Cerebellar nuclear complex (tissue), 1 donor: ENCODE measurements around the gene MAP4K2.

Experiments used
- DNase-seq, 2 experiments: peaks; one replicate each; lab custom pipeline; 2025; lab: John Stamatoyannopoulos, UW

The MAP4K2 gene

GRCh38 chr11:64791781-64792291, 11.2 kb downstream of the MAP4K2 start:
- DNase-seq = no peak

DNA sequence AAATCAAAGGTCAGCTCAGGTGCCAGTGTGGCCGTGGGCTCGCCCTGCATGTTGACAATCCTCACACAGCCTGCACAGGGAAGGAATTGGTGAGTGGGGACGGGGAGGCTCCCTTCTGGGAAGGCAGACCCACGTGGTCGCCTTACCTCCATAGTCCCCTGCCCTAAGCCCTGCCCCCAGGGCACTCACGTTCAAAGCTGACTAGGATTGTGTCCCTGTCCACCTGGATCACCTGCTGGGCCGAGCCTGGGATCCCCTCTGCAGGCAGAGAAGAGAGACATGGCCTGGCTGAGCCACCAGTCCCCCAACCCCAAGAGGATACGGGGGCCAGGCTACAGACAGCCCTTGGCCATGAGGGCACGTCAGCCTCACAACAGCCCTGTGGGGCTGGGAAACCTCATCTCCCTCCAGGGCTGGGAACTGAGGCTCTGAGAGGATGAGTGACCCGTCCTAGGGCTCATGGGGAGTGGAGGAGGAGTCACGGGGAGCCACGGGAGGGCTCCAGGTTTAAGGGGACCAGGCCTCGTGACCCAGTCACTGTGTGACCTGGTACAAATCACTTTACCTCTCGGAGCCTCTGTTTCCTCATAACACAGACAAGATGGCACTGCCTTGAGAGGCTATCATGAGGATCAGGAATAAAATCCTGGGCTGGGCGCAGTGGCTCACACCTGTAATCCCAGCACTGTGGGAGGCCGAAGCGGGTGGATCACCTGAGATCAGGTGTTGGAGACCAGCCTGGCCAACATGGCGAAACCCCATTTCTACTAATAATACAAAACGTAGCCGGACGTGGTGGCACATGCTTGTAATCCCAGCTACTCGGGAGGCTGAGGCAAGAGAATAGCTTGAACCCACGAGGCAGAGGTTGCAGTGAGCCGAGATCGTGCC, 12.6 kb downstream of the MAP4K2 start:
- no peak for DNase-seq

- DNase-seq = no peak
These were observed 13.4 kb downstream of the MAP4K2 start for GRCh38 chr11:64789331-64790204.

GRCh38 chr11:64788321-64789215, 14.4 kb downstream of the MAP4K2 start:
- no peak for DNase-seq

GRCh38 chr11:64787526-64788320, 15.3 kb downstream of the MAP4K2 start:
- DNase-seq = no peak

DNA sequence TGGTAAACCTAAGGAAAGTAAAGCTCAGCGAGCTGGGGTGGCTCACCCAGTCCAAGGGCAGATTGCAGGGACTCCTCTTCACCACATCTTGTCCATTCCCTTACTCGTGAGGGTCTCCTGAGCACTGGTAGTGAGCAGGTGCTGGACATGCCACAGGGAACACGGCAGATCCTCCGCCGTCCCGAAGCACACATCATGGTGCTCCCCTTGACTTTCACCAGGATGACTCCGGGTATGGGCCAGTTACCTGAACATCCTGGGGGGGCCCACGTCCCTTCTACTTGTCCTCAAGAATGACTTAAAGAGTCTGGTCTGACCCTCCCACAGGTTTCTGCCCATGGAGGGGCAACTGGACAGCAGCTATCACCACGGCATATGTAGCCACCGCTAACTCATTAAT, 16.7 kb downstream of the MAP4K2 start:
- no peak for DNase-seq

DNA sequence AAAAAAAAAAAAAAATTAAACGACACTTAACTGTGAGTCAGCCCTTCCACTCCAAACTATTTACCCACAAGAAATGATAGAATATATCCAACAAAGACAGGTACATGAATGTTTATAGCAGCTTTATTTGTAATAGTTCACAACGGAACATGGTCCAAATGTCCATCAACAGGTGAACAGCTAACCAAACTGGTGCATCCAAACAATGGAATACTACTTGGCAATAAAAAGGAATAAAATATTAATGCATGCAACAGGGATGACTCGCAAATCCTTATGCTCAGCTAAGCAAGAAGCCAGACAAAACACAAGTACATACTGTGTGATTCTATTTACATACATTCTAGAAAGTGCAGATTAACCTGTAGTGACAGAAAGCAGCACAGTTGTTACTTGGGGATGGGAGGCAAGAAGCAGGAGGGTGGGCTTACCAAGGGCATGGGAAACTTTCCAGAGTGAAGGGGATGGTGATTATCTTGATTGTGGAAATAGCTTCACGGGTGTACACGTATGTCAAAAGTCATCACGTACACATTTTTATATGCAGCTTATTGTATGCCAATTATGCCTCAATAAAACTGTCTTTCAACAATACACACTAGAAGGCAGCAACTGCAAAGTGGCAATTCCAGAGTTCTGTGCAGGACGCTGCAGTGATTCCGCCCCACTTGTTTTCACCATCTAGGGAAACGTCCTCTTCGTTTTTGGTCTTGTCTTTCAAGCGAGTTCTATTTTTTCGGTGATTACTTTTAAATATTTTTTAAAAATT, 18.0 kb downstream of the MAP4K2 start:
- no peak for DNase-seq

DNA sequence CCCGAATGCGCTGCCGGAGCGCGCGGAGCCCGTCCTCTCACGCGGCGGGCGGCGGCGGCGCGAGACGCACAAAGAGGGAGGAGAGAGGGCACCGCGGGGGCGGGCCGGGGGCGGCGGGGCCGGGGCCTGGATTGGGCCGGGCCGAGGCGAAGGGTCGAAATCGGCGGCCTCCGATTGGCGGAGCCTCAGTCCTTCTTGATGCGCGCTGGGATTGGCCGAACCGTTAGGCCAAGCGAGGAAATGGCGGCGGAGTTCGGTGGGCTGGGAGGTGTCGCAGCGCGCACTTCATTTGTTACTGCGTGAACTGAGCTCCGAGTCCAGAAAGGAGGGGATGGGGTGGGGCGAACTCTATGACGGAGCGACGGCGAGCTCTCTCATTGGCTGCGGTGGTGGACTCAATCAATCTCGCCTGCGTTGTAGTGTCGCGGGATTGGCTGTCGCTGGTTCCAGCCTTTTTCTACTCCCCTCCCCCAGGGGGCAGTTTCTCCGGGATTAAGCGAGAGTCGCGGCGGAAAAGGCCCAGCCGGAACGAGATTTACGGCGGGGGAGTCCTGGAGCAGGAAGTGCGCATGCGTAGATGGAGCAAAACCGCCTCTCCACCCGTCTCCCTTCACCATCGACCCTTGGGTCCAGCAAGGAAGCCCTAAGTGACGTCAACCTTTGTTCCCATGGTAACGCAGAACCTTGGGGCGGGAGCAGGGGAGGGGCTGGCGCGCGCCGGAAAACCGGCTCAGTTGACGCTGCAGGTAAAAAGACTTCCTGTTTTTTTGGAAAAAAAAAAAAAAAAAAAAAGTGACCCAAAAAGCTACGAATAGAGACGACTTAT, 24.3 kb downstream of the MAP4K2 start, which contains the start of gene SF1:
SF1 (minus strand) TSS at position 70 of the 826 bp plus-strand sequence. CDS start 150 bp downstream, outside the sequence.
- DNase-seq = peak; percentile 98 to 100

GRCh38 chr11:64778223-64778472, 24.9 kb downstream of the MAP4K2 start:
- no peak for DNase-seq

DNA sequence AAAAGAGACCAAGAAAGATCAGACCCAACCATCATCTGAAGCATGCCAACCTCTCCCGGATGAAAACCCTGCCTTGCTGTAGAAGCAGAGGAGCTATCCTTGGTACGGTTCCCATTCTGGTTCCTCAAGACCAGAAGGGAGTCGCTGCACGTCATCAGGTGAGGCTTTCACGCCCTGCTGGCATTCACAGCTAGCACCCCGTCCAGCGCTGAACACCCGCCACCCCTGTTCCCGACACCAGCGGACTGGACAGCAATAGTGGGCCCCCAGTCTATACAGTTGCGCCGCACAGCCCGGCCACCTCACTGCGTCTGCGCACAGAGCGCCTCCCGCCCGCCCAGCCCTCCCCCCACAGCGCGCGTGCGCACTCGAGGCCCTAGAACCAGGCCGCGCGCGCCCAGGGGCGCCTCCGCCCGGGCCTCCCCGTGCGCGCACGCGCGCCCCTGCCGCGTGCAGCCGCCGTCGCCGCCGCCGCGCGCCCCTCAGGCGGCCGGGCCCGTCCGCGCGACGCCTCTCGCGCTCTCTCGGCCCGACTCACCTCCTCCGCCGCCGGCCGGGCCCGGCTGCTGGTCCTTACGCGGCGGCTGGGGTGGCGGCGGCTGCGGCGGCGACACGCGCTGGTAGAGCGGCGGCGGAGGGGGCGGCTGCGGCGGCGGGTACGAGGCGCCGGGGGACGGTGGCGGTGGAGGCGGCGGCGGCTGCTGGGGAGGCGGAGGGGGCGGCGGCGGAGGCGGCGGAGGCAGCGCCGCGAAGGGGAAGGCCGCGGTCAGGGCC, 25.4 kb downstream of the MAP4K2 start:
- DNase-seq = no peak

DNA sequence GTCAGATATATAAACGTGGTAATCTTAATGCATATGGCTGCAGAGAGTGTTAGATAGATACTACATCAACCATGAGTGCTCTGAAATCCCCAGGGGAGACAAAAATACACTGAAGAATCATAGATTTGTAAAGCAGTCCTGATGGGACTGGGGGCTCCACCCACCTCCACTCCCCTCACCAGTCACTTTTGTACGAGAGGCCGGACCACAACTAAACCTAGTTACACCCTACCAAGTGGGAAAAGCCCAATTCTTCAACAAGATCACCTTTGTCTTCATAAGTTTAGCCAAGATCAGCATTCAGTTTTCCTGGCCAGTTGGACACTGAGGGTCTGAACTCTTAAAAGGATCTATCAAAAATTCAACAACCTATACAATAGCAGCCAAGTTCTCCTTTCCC, 26.1 kb downstream of the MAP4K2 start:
- no peak for DNase-seq

GRCh38 chr11:64776425-64776824, 26.6 kb downstream of the MAP4K2 start:
- DNase-seq = no peak

- DNase-seq = no peak
These were observed 28.9 kb downstream of the MAP4K2 start for GRCh38 chr11:64774144-64774543.

DNA sequence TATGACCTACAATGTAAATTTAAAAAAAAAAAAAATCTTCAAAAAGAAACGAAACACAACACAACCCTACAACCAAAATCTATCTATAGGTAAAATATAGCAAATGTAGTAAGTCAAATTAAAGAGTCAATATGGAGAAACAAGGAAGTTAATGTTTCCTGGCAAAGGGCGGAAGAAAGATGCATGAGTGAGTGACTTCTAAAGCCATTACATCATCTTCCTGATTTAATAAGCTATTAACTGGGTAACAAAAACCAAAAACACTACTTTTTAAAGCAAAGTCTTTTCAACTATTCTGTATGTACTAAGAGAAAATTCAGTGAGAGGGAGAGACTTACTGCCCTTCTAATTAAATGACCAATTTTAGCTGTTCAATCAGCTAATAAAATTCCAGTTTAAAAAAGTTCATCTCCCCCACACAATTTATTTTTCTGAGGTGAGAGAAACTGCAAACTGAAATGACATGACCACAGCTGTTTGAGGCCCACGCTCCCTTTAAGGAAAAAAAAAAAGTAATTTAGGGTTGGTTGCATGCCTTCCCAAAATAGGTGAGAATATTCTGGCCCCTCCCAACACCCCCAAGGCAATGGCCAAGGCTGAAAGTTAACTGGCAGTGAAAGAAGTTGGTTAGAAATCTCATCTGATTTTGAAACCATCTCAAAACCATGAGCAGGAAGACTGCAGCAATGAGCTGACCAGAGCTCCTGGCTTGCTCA, 30.6 kb downstream of the MAP4K2 start:
- DNase-seq = no peak

DNA sequence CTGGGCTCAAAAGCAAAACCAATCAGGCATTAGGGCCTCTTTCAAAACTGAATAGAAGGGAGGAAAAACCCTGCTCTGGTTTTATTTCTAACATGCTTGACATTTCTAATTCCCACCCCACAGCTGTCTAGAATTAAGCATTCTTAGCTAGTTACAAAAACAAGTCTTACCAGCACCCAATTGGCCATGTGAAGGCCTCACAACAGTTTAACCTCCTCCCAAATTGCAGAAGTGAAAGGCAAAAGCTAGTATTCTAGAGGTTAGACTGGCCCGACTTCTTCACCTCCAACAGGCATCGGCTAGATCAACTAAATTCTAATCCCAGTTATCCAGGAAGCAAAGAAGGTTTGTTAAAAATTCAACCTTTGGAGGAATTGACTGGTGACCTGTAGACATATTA, 31.2 kb downstream of the MAP4K2 start:
- no peak for DNase-seq

DNA sequence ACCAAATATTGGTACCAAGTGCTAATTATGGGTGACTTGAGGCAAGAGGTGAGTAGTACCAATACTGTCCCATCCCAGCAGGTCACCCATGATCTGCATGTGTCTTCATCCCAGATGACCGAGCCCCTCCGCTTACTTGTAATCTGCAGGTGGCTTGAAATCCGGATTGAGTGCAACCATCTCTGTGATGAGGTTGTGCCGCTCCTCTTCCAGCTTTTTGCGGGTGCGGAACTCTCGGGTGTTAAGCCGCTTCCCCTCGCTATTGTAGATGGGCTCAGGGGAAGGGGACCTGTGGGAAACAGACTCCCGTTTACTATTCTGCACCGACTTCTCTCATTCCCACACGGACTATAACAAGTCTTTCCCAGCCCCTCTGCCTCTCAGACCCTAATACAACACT, 32.9 kb downstream of the MAP4K2 start:
- no peak for DNase-seq

DNA sequence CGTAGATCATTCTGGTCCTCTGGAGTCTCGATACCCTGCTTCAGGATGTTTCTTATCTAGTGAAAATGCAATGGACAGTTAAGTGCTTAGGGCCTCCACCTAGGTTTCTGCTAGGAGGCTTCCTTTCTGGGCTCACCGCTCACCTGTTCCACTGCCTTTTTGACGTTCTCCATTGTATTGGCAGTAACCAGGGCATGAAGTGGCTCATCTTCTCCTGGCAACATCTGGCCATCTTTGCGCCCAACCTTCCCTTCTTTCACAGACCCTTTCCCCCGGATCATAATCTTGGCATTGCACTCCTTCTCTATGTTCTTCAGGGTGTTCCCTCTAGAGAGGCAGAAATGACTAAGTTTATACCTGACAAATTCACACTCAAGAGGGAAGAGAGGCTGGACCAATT, 33.7 kb downstream of the MAP4K2 start:
- no peak for DNase-seq

GRCh38 chr11:64768300-64768694, 34.7 kb downstream of the MAP4K2 start:
- DNase-seq = no peak
